ENCODE results near the gene DSEL. TPM values are rescaled to one million over a fixed set of nuclear protein-coding genes. Genes with fewer than 3 reads are reported as not detected.

The DSEL gene
- total and polyA plus RNA-seq, 2 of the 4 experiments (the other 2 are of a cell fraction): 16.8 to 100 TPM

- peaks cover 6% of the 10 kb centered on the region for H3K4me1 ChIP-seq (ENCODE audit: control insufficient read depth, insufficient read depth, low read length)
- WGBS, 2 experiments (ENCODE audit: extremely low coverage in 2 of 2, insufficient read length in 1 of 2): 43% methylated on average over 1 of the region's 3 CpGs; no CpG with 5 or more reads in 1 of the 2 experiments
- intact Hi-C loops (cut with micrococcal nuclease) (loop anchor here (5.0 kb wide), 1 partner anchor 268 kb away; no protein-coding TSS in a partner anchor), in situ Hi-C loops (cut with MboI; ENCODE audit: low sequenced_read_pairs) (no loop called here), dilution Hi-C loops (cut with HindIII; ENCODE audit: low sequenced_read_pairs, unreplicated experiment) (no loop called here)
- DNase-seq (peak; percentile 28), ATAC-seq (ENCODE audit: low read depth) (peak; percentile 12; the same call in 1 of the 2 replicates)
- H4K8ac ChIP-seq (ENCODE audit: low read depth in 2 of 2, low read length in 2 of 2): no peak overlapping the region
- no peak overlapping the region for H3K4me2 ChIP-seq (ENCODE audit: low read depth, low read length)
- peaks cover 4 to 10% of the 10 kb centered on the region in 2 experiments; a peak in 3 of 4 replicates for H3K79me1 ChIP-seq (ENCODE audit: low read depth in 1 of 2, low read length in 2 of 2)
- no TSS peak for BruUV-seq (replicated peaks)
- H3K14ac ChIP-seq (replicated peaks; ENCODE audit: low read depth, low read length): peak overlapping the region; percentile 37
- peaks cover 6% of the 10 kb centered on the region; the same call in 1 of the 2 replicates for H3K9me1 ChIP-seq (ENCODE audit: insufficient read depth, low read length)
- H4K91ac ChIP-seq (ENCODE audit: insufficient read depth, low read depth, low read length): no peak overlapping the region
- H3K23ac ChIP-seq (ENCODE audit: low read depth, low read length): peak overlapping the region; percentile 59
- H2BK20ac ChIP-seq (ENCODE audit: low read depth, low read length): peak overlapping the region; percentile 25; the same call in 1 of the 2 replicates
- H2BK5ac ChIP-seq (ENCODE audit: low read depth, low read length, poor library complexity, severe bottlenecking): peak overlapping the region; percentile 8
- H2AK5ac ChIP-seq (ENCODE audit: low read depth, low read length): 0 out of 2 replicates have a peak overlapping the region, but pooled peaks have one; percentile 9
- H3K18ac ChIP-seq (ENCODE audit: low read depth, low read length): no peak overlapping the region
- H3K4me3 ChIP-seq (ENCODE audit: insufficient read depth, low read depth, low read length): no peak overlapping the region
- peaks cover 2% of the 10 kb centered on the region; the same call in 1 of the 2 replicates for H3K9me3 ChIP-seq (ENCODE audit: control insufficient read depth, insufficient read depth, low read length)
- H2AFZ ChIP-seq (replicated peaks; ENCODE audit: low read length, poor library complexity): peak overlapping the region; percentile 23
- peak overlapping the region; percentile 60; the same call in 1 of the 2 replicates for H3K4ac ChIP-seq (ENCODE audit: low read depth, low read length)
- no peak for TF ChIP-seq RAD21 (IDR thresholded peaks at IDR 0.05; ENCODE audit: low read length)
- H4K5ac ChIP-seq (ENCODE audit: low read depth, low read length): no peak overlapping the region
- POLR2A ChIA-PET (ENCODE audit: unreplicated experiment): interaction anchor here (0.5 kb wide), 1 partner anchor 63 kb away, joined by 3 read pairs; no protein-coding TSS in a partner anchor
- no peaks in the 10 kb centered on the region for H4K20me1 ChIP-seq (ENCODE audit: insufficient read depth, low read length)
- no peak overlapping the region for H3K27ac ChIP-seq (ENCODE audit: insufficient read depth, low read length)
- H3K27me3 ChIP-seq (ENCODE audit: control insufficient read depth, insufficient read depth, low read length): no peaks in the 10 kb centered on the region
- H2BK15ac ChIP-seq (ENCODE audit: low read depth, low read length): no peak overlapping the region
- H3K9ac ChIP-seq (ENCODE audit: low read depth, low read length): no peak overlapping the region
- H3K56ac ChIP-seq (ENCODE audit: extremely low read depth, insufficient read depth, low read length): no peak overlapping the region
- H3K36me3 ChIP-seq (ENCODE audit: control insufficient read depth, insufficient read depth, low read length): no peaks in the 10 kb centered on the region
- H2BK120ac ChIP-seq (ENCODE audit: low read depth, low read length): no peak overlapping the region
- CTCF ChIA-PET: interaction anchor here (0.6 kb wide), 1 partner anchor 167 kb away, joined by 4 read pairs; no protein-coding TSS in a partner anchor
- H2AK9ac ChIP-seq (replicated peaks; ENCODE audit: low read depth, low read length, poor library complexity): peak overlapping the region; percentile 63
These were observed 15.9 kb downstream of the DSEL start for GRCh38 chr18:67500522-67501205.

All from IMR-90 (cell line).